Measurements from ENCODE around the gene TCEANC2. TPM values are rescaled to one million over a fixed set of nuclear protein-coding genes. Genes with fewer than 3 reads are reported as not detected.

Gene TCEANC2
- total RNA-seq, 2 donors from 2014 or later = 2.0 to 7.8 TPM

- Histone ChIP-seq H3K9me3 (no peaks in the 10 kb centered on the region), H3K4me1 (ENCODE audit: control insufficient read depth in 1 of 2, low read depth in 2 of 2) (no peaks in the 10 kb centered on the region), H3K27me3 (replicated peaks; ENCODE audit: insufficient read depth) (no peaks in the 10 kb centered on the region), H3K27ac (no peak overlapping the region), H3K4me3 (no peak overlapping the region), H3K36me3 (no peaks in the 10 kb centered on the region)
- ATAC-seq (ENCODE audit: insufficient number of reproducible peaks, low FRiP score, low read depth) = no peak
- no peak for DNase-seq (ENCODE audit: low spot score)
- no peak for TF ChIP-seq CTCF (IDR thresholded peaks at IDR 0.05)
Observed at GRCh38 chr1:54111624-54112023, 58.2 kb downstream of the TCEANC2 start.

- Histone ChIP-seq H3K27me3 (replicated peaks; ENCODE audit: insufficient read depth) (no peaks in the 10 kb centered on the region), H3K4me3 (no peak overlapping the region), H3K9me3 (no peaks in the 10 kb centered on the region), H3K27ac (no peak overlapping the region), H3K36me3 (no peaks in the 10 kb centered on the region), H3K4me1 (ENCODE audit: control insufficient read depth in 1 of 2, low read depth in 2 of 2) (no peaks in the 10 kb centered on the region)
- TF ChIP-seq CTCF (IDR thresholded peaks at IDR 0.05) = no peak
- no peak for ATAC-seq (ENCODE audit: insufficient number of reproducible peaks, low FRiP score, low read depth)
- no peak for DNase-seq (ENCODE audit: low spot score)
Observed at GRCh38 chr1:54112027-54112426, 58.6 kb downstream of the TCEANC2 start.

GRCh38 chr1:54112705-54113368, 59.4 kb downstream of the TCEANC2 start:
- DNase-seq (ENCODE audit: low spot score) (no peak), ATAC-seq (ENCODE audit: insufficient number of reproducible peaks, low FRiP score, low read depth) (no peak)
- no peaks in the 10 kb centered on the region for H3K27me3 ChIP-seq (replicated peaks; ENCODE audit: insufficient read depth)
- no peak overlapping the region for H3K4me3 ChIP-seq
- no peaks in the 10 kb centered on the region for H3K4me1 ChIP-seq (ENCODE audit: control insufficient read depth in 1 of 2, low read depth in 2 of 2)
- no peak overlapping the region for H3K27ac ChIP-seq
- TF ChIP-seq CTCF (IDR thresholded peaks at IDR 0.05) = no peak
- H3K36me3 ChIP-seq = no peaks in the 10 kb centered on the region
- H3K9me3 ChIP-seq = no peaks in the 10 kb centered on the region

- Histone ChIP-seq H3K4me3 (no peak overlapping the region), H3K4me1 (ENCODE audit: control insufficient read depth in 1 of 2, low read depth in 2 of 2) (no peaks in the 10 kb centered on the region), H3K27me3 (replicated peaks; ENCODE audit: insufficient read depth) (no peaks in the 10 kb centered on the region), H3K9me3 (no peaks in the 10 kb centered on the region), H3K27ac (no peak overlapping the region), H3K36me3 (no peaks in the 10 kb centered on the region)
- no peak for DNase-seq (ENCODE audit: low spot score)
- TF ChIP-seq CTCF (IDR thresholded peaks at IDR 0.05) = no peak
- ATAC-seq (ENCODE audit: insufficient number of reproducible peaks, low FRiP score, low read depth) = no peak
Observed at GRCh38 chr1:54114001-54114400, 60.6 kb downstream of the TCEANC2 start.

GRCh38 chr1:54114955-54115354, 61.5 kb downstream of the TCEANC2 start:
- DNase-seq (ENCODE audit: low spot score) (no peak), ATAC-seq (ENCODE audit: insufficient number of reproducible peaks, low FRiP score, low read depth) (no peak)
- no peaks in the 10 kb centered on the region for H3K9me3 ChIP-seq
- TF ChIP-seq CTCF (IDR thresholded peaks at IDR 0.05) = no peak
- H3K27ac ChIP-seq = no peak overlapping the region
- H3K4me3 ChIP-seq = no peak overlapping the region
- no peaks in the 10 kb centered on the region for H3K27me3 ChIP-seq (replicated peaks; ENCODE audit: insufficient read depth)
- no peaks in the 10 kb centered on the region for H3K36me3 ChIP-seq
- H3K4me1 ChIP-seq (ENCODE audit: control insufficient read depth in 1 of 2, low read depth in 2 of 2) = no peaks in the 10 kb centered on the region
